HCT116 (cell line): Measurements from ENCODE around the gene EIF4E2. TPM values are rescaled to one million over a fixed set of nuclear protein-coding genes. Genes with fewer than 3 reads are reported as not detected.

Experiments used
- ATAC-seq: fragments of 200-7000 bp; cut with Tn5 transposase; 2 replicates; pipeline ENCODE4 v1.9.1; 2020; ENCODE audit warnings: mild to moderate bottlenecking, moderate library complexity
- BruUV-seq: library from RNA; stranded (reverse); fragments of 400-500 nt; replicated peaks from 2 replicates; lab custom pipeline; 2021; lab: Mats Ljungman, UMichigan
- CTCF ChIA-PET: fragments of 300-600 bp; sonication (Branson Sonifier 250); formaldehyde crosslinking; loops from one replicate; lab custom pipeline; 2021; ENCODE audit warnings: antibody characterized with exemption; lab: Charles Lee
- POLR2A ChIA-PET: fragments of 300-600, 350-600 bp; sonication (Branson Sonifier 250); formaldehyde crosslinking; loops from one replicate; lab custom pipeline; 2021; ENCODE audit warnings: antibody characterized with exemption; lab: Charles Lee
- RAD21 ChIA-PET, 2 experiments: fragments of 300-600 bp; sonication (Branson Sonifier 250); formaldehyde crosslinking; loops; one replicate each; lab custom pipeline; 2023; ENCODE audit warnings: low total read pairs in 2 of 2; ENCODE audit not compliant: uncharacterized antibody in 2 of 2, unreplicated experiment in 2 of 2, low non-redundant PET in 1 of 2; lab: Charles Lee
- DNase-seq: peaks from one replicate; pipeline ENCODE4 v3.0.0-alpha.2; 2010; ENCODE audit warnings: low read depth, low spot score
- H2AFZ ChIP-seq: fragments of 200-600 bp; shearing (Covaris generic), sonication (generic); 2 replicates; pipeline ENCODE4 v1.6.1; 2017; ENCODE audit warnings: low read depth, mixed run types, mixed read lengths, antibody characterized with exemption, low read length; ENCODE audit not compliant: poor library complexity, severe bottlenecking
- H3K27ac ChIP-seq: 2 replicates; pipeline ENCODE4 v1.5.1; 2012; ENCODE audit warnings: low read depth, low read length
- H3K27me3 ChIP-seq: fragments of 200-600 bp; sonication (generic); 2 replicates; pipeline ENCODE4 v1.6.1; 2016; ENCODE audit warnings: mixed run types, low read length, mixed read lengths; ENCODE audit not compliant: insufficient read depth
- H3K36me3 ChIP-seq, 2 experiments: fragments of 200-500 bp in 1 of 2; fragments of 200-600 bp in 1 of 2; sonication (Bioruptor generic) in 1 of 2; sonication (generic) in 1 of 2; 2 replicates each; pipeline versions ENCODE4 v1.5.1 to v1.6.1; 2014 to 2016; ENCODE audit warnings: low read length in 2 of 2, inconsistent platforms in 1 of 2, mixed read lengths in 1 of 2, mixed run types in 1 of 2; ENCODE audit not compliant: insufficient read depth in 2 of 2, control insufficient read depth in 1 of 2
- H3K4me1 ChIP-seq, 2 experiments: fragments of 200-600 bp in 1 of 2; sonication (generic) in 1 of 2; 2 replicates each; pipeline versions ENCODE4 v1.5.1 to v1.6.1; 2012 to 2017; ENCODE audit warnings: low read length in 2 of 2, inconsistent platforms in 1 of 2, mild to moderate bottlenecking in 1 of 2, mixed read lengths in 1 of 2, mixed run types in 1 of 2, moderate library complexity in 1 of 2; ENCODE audit not compliant: insufficient read depth in 2 of 2, control insufficient read depth in 1 of 2
- H3K4me2 ChIP-seq: fragments of 200-600 bp; sonication (generic); 2 replicates; pipeline ENCODE4 v1.6.1; 2017; ENCODE audit warnings: mixed run types, low read length, mixed read lengths
- H3K4me3 ChIP-seq, 2 experiments: fragments of 200-600 bp in 1 of 2; sonication (generic) in 1 of 2; replicated peaks in 1 of 2; 2 replicates each; pipeline ENCODE4 v1.5.1; 2011 to 2016; ENCODE audit warnings: low read length in 2 of 2, control low read depth in 1 of 2, low read depth in 1 of 2, mild to moderate bottlenecking in 1 of 2, mixed read lengths in 1 of 2, mixed run types in 1 of 2
- H3K79me2 ChIP-seq: fragments of 200-600 bp; sonication (generic); 2 replicates; pipeline ENCODE4 v1.6.1; 2017; ENCODE audit warnings: mild to moderate bottlenecking, mixed run types, low read length, moderate library complexity, mixed read lengths; ENCODE audit not compliant: insufficient read depth
- H3K9ac ChIP-seq: fragments of 200-600 bp; sonication (generic); 2 replicates; pipeline ENCODE4 v1.6.1; 2016; ENCODE audit warnings: low read length, mixed read lengths
- H3K9me2 ChIP-seq: fragments of 200-600 bp; sonication (generic), shearing (Covaris generic); 2 replicates; pipeline ENCODE4 v1.6.1; 2017; ENCODE audit warnings: mixed run types, mild to moderate bottlenecking, moderate library complexity; ENCODE audit not compliant: insufficient read depth
- H3K9me3 ChIP-seq, 2 experiments: fragments of 200-500 bp in 1 of 2; fragments of 200-600 bp in 1 of 2; sonication (Bioruptor generic) in 1 of 2; sonication (generic) in 1 of 2; 2 replicates each; pipeline ENCODE4 v1.6.1; 2014 to 2017; ENCODE audit warnings: low read length in 2 of 2, mixed read lengths in 2 of 2, inconsistent platforms in 1 of 2, low read depth in 1 of 2, mild to moderate bottlenecking in 1 of 2, mixed run types in 1 of 2, moderate library complexity in 1 of 2; ENCODE audit not compliant: control insufficient read depth in 1 of 2, insufficient read depth in 1 of 2
- H4K20me1 ChIP-seq: fragments of 200-600 bp; sonication (generic), shearing (Covaris generic); 2 replicates; pipeline ENCODE4 v1.6.1; 2017; ENCODE audit warnings: mixed run types, mild to moderate bottlenecking, moderate library complexity; ENCODE audit not compliant: insufficient read depth
- CBX3 ChIP-seq: IDR thresholded peaks from 2 replicates; pipeline ENCODE4 v1.6.1; 2012; ENCODE audit warnings: low read depth
- EZH2 ChIP-seq: fragments of 200-600 bp; sonication (generic); IDR thresholded peaks from 2 replicates; pipeline ENCODE4 v1.6.1; 2017; ENCODE audit warnings: antibody characterized with exemption, mixed run types
- FOSL1 ChIP-seq: IDR thresholded peaks from 2 replicates; pipeline ENCODE4 v1.6.1; 2012; ENCODE audit warnings: low read depth
- JUND ChIP-seq: IDR thresholded peaks from 2 replicates; pipeline ENCODE4 v1.6.1; 2012
- MAX ChIP-seq: IDR thresholded peaks from 2 replicates; pipeline ENCODE4 v1.6.1; 2012
- POLR2A ChIP-seq: IDR thresholded peaks from 2 replicates; pipeline ENCODE4 v1.7.0; 2011; ENCODE audit warnings: borderline replicate concordance; ENCODE audit not compliant: insufficient read depth, insufficient read length; ENCODE audit errors: extremely low read depth
- REST ChIP-seq: IDR thresholded peaks from 2 replicates; pipeline ENCODE4 v1.6.1; 2012; ENCODE audit warnings: low read depth
- SP1 ChIP-seq: IDR thresholded peaks from 2 replicates; pipeline ENCODE4 v1.6.1; 2012; ENCODE audit warnings: low read depth
- SRF ChIP-seq: IDR thresholded peaks from 2 replicates; pipeline ENCODE4 v1.6.1; 2012; ENCODE audit warnings: low read depth
- intact Hi-C: fragments of 100-400 bp; cut with micrococcal nuclease; formaldehyde crosslinking; loops from 2 replicates; pipeline ENCODE4 v1.10.0; 2022
- total RNA-seq: library from RNA; stranded (reverse); gene quantifications from one replicate; pipeline ENCODE4 v1.2.1, GENCODE V29; 2021; ENCODE audit not compliant: unreplicated experiment
- TF ChIP-seq, protein P1 (sequence below): IDR thresholded peaks from 2 replicates; pipeline ENCODE4 v1.6.1; 2011; ENCODE audit warnings: mild to moderate bottlenecking, low read length, moderate library complexity; ENCODE audit not compliant: insufficient replicate concordance; ENCODE audit errors: extremely low read depth

EIF4E2 gene
- total RNA-seq, 1 experiment from 2014 or later: 58.6 TPM

DNA sequence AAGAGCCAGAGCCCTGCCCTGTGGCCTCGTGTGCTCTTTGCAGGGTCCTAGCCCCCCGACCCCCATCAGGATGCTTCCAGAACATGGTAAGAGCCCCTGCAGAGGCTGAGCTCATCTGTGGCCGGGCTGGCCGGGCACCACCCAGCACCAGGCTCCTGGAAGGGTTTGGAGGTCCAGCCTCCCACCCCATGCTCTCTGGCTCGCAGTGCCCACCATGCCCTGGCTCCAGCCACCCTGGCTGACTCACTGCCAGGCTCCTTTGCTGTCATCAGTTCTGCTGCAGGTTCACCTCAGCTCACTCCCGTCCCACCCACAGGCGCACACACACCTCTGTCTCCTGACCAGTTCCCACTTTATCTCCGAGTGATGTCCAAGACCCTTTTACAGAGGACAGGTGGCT is 37.5 kb downstream of the EIF4E2 start:
- no peak overlapping the region for H3K4me2 ChIP-seq
- TF ChIP-seq, protein P1, sequence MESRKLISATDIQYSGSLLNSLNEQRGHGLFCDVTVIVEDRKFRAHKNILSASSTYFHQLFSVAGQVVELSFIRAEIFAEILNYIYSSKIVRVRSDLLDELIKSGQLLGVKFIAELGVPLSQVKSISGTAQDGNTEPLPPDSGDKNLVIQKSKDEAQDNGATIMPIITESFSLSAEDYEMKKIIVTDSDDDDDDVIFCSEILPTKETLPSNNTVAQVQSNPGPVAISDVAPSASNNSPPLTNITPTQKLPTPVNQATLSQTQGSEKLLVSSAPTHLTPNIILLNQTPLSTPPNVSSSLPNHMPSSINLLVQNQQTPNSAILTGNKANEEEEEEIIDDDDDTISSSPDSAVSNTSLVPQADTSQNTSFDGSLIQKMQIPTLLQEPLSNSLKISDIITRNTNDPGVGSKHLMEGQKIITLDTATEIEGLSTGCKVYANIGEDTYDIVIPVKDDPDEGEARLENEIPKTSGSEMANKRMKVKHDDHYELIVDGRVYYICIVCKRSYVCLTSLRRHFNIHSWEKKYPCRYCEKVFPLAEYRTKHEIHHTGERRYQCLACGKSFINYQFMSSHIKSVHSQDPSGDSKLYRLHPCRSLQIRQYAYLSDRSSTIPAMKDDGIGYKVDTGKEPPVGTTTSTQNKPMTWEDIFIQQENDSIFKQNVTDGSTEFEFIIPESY: no peak
- no peak for TF ChIP-seq MAX
- RAD21 ChIA-PET: no interaction called here
- no peak overlapping the region for H3K4me3 ChIP-seq
- peaks cover 18 to 25% of the 10 kb centered on the region in 2 experiments for H3K4me1 ChIP-seq
- no peaks in the 10 kb centered on the region for H3K27me3 ChIP-seq
- CTCF ChIA-PET: no interaction called here
- POLR2A ChIA-PET: no interaction called here
- H4K20me1 ChIP-seq: no peaks in the 10 kb centered on the region
- no peaks in the 10 kb centered on the region for H3K9me2 ChIP-seq
- H3K27ac ChIP-seq: no peak overlapping the region
- intact Hi-C loops: no loop called here
- no peak overlapping the region for H3K9ac ChIP-seq
- no TSS peak for BruUV-seq
- H3K79me2 ChIP-seq: no peaks in the 10 kb centered on the region
- no peak overlapping the region for H2AFZ ChIP-seq
- no peaks in the 10 kb centered on the region for H3K36me3 ChIP-seq
- no peaks in the 10 kb centered on the region for H3K9me3 ChIP-seq
- DNase-seq (no peak), ATAC-seq (no peak)

DNA sequence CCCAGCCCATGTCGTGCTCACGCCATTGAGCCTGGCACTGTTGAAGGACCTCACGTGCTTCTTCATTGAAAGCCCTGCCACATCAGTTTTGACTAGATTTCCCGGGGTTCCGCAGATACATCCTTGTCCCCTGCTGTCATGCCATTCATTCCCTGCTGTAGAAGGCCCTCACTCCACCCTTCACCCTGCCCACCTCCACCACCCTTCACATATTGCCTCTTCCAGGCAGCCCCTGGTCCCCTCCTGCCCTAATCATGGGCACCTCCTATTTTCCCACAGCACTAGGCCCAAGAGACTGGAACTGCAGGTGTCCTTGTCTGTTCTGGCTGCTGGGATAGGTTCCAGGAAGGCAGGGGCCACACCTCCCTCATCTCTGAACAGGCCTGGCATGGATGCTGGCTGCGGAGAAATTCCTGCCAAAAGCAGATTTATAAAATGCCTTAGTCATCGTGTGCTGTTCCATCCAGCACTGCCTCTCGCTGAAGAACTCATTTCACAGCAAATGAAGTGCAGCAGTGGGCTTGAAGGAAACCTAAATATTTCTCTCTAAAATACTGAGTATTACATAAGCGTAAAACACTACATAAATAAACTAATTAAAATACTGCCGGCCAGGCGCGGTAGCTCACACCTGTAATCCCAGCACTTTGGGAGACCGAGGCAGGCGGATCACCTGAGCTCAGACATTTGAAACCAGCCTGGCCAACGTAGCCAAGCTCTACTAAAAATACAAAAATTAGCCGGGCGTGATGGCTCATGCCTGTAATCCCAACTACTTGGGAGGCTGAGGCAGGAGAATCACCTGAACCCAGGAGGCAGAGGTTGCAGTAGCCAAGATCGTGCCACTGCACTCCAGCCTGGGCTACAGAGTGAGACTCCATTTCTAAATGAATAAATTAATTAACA is 38.4 kb downstream of the EIF4E2 start:
- H3K9me2 ChIP-seq: no peaks in the 10 kb centered on the region
- no peaks in the 10 kb centered on the region for H3K9me3 ChIP-seq
- ChIA-PET CTCF (no interaction called here), POLR2A (no interaction called here), RAD21 (no interaction called here)
- H3K27ac ChIP-seq: peak overlapping the region; percentile 10; the same call in 1 of the 2 replicates
- no peak overlapping the region for H2AFZ ChIP-seq
- intact Hi-C loops: no loop called here
- H3K4me1 ChIP-seq: peaks cover 26 to 34% of the 10 kb centered on the region in 2 experiments
- H3K27me3 ChIP-seq: no peaks in the 10 kb centered on the region
- H3K79me2 ChIP-seq: no peaks in the 10 kb centered on the region
- BruUV-seq: no TSS peak
- no peak overlapping the region for H3K9ac ChIP-seq
- H3K4me3 ChIP-seq: no peak overlapping the region
- ATAC-seq (no peak), DNase-seq (no peak)
- H3K36me3 ChIP-seq: no peaks in the 10 kb centered on the region
- peak overlapping the region; percentile 33 for H3K4me2 ChIP-seq
- H4K20me1 ChIP-seq: no peaks in the 10 kb centered on the region
- TF ChIP-seq SRF (no peak), JUND (no peak), POLR2A (no peak), SP1 (no peak), CBX3 (no peak), EZH2 (no peak), FOSL1 (no peak), REST (no peak)
- TF ChIP-seq, protein P1: no peak
